NCI-H446 treated with DMSO at 0.1 percent for 48 hours (cell line): ENCODE results near the gene MAML1.
A peak's percentile ranks its signal among the peaks of the same experiment; 100 is the strongest.

ENCODE experiments used
- DNase-seq: peaks from one replicate; lab custom pipeline; 2025; lab: John Stamatoyannopoulos, UW

Gene MAML1

GRCh38 chr5:179804555-179804947, 71.9 kb downstream of the MAML1 start:
- no peak for DNase-seq

- DNase-seq: no peak
These were observed 72.5 kb downstream of the MAML1 start for GRCh38 chr5:179805070-179805528.

GRCh38 chr5:179805529-179806249, 73.1 kb downstream of the MAML1 start:
- no peak for DNase-seq

- DNase-seq: peak; percentile 14
These were observed 73.8 kb downstream of the MAML1 start, which contains the start of gene MGAT4B for GRCh38 chr5:179806250-179807048. Gene MGAT4B, minus strand, starts transcription at chr5:179806866. Its CDS starts 283 bp downstream, at chr5:179806583.

- no peak for DNase-seq
These were observed 79.7 kb downstream of the MAML1 start for GRCh38 chr5:179812135-179812825.

GRCh38 chr5:179812997-179813607, 80.5 kb downstream of the MAML1 start:
- no peak for DNase-seq

- no peak for DNase-seq
These were observed 81.5 kb downstream of the MAML1 start for GRCh38 chr5:179814090-179814489.

GRCh38 chr5:179815491-179816249, 83.0 kb downstream of the MAML1 start:
- DNase-seq: no peak

- no peak for DNase-seq
These were observed 83.8 kb downstream of the MAML1 start for GRCh38 chr5:179816401-179816795.

- DNase-seq: no peak
These were observed 84.3 kb downstream of the MAML1 start for GRCh38 chr5:179816796-179817469.

GRCh38 chr5:179817470-179817840, 84.8 kb downstream of the MAML1 start:
- no peak for DNase-seq

- DNase-seq: no peak
These were observed 85.5 kb downstream of the MAML1 start for GRCh38 chr5:179817890-179818745.

GRCh38 chr5:179818746-179819295, 86.2 kb downstream of the MAML1 start:
- DNase-seq: no peak

GRCh38 chr5:179819296-179820126, 86.9 kb downstream of the MAML1 start:
- DNase-seq: no peak

- DNase-seq: no peak
These were observed 87.5 kb downstream of the MAML1 start for GRCh38 chr5:179820127-179820482.

GRCh38 chr5:179820483-179821297, 88.1 kb downstream of the MAML1 start, which contains the start of gene SQSTM1:
Gene SQSTM1, plus strand, starts transcription at chr5:179820905. Its CDS starts 32 bp downstream, at chr5:179820937.
- no peak for DNase-seq

- DNase-seq: peak; percentile 75
These were observed 88.9 kb downstream of the MAML1 start for GRCh38 chr5:179821298-179822058.
